GM12873 (cell line): Measurements from ENCODE around the gene ARRDC2.

Source experiments
- TF ChIP-seq, protein P1 (sequence below): IDR thresholded peaks from 2 replicates; pipeline ENCODE4 v1.5.1; 2012; ENCODE audit warnings: low read depth, mild to moderate bottlenecking, moderate library complexity, low read length, control low read depth; ENCODE audit not compliant: insufficient read depth; ENCODE audit errors: missing control alignments

Gene ARRDC2

DNA sequence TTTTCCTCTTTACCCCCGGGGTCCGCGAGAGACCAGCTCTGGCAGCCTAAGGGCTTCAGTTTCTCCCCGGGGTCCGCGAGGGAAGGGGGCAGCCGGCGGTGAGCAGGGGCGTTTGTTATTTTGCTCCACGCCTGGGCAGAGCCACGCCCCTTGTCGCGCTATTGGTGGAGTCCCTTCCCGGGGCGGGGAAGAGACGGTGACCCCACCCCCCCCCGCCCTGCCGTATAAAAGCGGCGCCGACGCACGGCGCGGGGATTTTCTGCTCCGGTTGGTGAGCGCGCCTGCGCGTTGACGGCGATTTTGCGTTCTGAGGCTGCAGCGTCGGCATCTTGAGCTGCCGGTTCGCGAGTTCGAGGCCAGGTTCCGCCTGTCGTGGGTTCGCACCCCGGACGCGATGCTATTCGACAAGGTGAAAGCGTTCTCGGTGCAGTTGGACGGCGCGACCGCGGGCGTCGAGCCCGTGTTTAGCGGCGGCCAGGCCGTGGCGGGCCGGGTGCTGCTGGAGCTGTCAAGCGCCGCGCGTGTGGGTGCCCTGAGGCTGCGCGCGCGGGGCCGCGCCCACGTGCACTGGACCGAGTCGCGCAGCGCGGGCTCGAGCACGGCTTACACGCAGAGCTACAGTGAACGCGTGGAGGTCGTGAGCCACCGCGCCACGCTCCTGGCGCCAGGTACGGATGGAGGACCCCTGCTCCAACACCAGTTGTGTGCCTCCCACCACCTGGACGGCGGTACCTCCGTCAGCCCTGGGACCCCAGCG is at the start of gene ARRDC2:
ARRDC2 (plus strand) TSS at position 254 of the 757 bp plus-strand sequence; CDS start at position 395, 141 bp downstream.
- TF ChIP-seq, protein P1, sequence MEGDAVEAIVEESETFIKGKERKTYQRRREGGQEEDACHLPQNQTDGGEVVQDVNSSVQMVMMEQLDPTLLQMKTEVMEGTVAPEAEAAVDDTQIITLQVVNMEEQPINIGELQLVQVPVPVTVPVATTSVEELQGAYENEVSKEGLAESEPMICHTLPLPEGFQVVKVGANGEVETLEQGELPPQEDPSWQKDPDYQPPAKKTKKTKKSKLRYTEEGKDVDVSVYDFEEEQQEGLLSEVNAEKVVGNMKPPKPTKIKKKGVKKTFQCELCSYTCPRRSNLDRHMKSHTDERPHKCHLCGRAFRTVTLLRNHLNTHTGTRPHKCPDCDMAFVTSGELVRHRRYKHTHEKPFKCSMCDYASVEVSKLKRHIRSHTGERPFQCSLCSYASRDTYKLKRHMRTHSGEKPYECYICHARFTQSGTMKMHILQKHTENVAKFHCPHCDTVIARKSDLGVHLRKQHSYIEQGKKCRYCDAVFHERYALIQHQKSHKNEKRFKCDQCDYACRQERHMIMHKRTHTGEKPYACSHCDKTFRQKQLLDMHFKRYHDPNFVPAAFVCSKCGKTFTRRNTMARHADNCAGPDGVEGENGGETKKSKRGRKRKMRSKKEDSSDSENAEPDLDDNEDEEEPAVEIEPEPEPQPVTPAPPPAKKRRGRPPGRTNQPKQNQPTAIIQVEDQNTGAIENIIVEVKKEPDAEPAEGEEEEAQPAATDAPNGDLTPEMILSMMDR, result no peak

DNA sequence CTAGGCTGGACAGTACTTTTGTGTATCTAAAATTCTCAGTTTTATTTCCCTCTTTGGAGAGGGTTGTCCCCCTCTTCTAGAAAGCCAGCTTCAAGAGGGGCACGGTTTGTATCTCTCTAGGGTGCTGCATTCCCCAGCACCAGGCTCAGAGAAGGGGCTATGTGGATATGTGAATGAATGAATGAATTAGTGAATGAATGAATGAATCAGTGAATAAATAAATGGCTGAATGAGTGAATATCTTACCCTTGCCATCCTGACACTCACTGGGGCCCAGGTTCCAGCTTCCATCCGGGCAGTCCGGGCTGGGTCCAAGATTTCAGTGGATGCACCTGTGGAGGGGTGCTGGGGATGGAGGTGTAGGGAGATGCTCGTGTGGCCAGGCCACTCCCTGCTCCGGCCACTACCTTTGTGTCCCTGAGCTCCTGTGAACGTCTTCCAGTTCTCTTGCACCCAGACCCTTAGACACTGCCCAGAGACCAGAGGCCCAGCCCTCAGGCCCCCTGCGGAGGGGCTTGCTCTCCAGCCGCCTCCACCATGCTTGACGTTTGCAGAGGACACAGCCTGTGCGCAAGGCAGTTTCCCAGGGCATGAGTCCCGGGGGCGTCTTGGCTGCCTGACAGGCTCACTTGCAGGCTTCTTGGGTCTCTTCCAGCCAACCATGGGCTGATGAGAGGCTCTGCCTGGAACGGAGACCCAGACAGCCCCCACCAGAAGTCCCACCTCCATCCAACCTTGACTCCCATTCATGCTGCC is 43.9 kb upstream of the ARRDC2 start:
- TF ChIP-seq, protein P1, result no peak

DNA sequence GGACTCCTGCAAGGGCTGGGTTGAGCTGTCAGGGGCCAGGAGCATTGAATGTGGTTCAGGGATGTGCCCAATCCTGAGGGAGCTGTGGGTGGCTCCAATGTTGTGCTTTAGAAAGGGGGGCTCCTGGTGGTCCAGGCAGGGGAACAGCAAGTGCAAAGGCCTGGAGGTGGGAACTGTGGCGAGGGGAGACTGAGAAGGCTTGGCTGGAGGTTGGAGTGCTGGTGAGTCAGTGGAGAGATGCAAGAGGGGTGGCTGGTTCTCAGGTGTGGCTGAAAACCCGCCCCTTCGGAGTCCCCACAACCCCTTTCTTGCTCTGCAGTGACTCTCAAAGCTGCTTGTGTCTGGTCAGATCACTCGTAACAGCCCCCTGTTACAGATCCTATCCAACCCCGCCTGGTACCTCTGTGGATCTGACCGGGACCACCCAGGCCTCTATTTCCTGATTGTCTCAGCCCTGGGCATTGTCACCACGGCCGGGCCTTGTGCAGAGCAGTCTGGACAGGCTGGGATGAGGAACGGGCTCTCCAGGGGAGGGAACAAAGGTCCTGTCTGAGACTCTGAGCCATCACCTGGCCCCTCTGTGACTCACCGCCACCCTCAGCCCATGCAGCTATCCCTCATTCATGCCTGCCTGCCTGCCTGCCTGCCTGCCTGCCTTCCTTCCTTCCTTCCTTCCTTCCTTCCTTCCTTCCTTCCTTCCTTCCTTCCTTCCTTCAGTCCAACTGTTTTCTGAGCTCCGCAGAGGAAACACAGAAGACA is 42.4 kb upstream of the ARRDC2 start:
- TF ChIP-seq, protein P1, result no peak

DNA sequence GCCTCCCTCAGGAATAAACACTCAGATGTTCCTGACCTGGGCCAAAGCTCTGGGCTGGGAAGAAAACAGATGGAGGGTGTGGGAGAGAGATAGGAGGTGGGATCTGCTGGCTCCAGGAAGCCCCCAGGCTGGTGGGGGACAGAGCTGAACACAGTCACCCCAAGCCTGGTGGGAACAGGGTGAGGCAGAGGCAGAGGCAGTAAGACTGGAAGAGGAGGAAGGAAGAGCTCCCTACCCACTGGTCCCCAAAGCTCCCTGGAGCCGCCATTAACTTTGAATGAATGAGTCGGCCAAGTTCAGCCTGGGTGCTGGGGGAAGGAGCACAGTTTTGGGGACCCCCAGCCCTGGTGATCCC is 41.9 kb upstream of the ARRDC2 start:
- TF ChIP-seq, protein P1, result no peak

DNA sequence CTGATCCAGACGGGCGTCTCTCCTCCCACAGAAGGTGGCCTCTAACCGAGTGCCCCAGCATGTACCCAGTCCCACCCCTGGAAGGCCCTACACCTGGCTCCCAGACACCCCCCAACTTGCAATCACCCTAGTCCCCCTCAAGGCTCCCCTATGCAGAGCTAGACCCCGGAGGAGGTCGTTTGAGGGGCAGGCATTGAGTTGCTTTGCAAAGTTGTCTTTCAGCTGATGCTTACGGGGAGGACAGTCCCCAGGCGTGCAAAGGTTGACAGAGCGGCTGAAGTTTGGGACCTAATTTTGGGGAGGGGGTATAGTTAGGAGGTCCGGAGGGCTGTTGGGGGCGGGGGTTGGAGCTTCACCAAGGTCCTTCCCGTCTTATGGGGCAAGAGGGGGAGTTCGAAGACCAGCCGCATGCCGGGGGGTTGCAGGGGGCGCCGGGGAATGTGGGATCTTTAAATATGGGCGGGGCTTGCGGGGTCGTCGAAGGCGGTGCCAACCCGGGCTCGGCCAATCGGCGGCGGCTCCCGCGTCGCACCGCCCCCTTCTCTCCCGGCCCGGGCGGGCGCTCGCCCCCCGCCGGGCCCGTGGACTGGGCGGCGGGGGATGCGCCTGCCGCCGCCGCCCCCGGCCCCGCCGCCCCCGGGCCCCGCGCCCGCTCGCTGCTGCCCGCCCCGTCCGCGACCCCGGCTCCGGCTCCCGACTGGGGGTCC is 41.3 kb upstream of the ARRDC2 start, which contains the start of gene KCNN1:
KCNN1 (plus strand) TSS at position 558 of the 707 bp plus-strand sequence. CDS start 6,782 bp downstream, outside the sequence.
- TF ChIP-seq, protein P1, result no peak

DNA sequence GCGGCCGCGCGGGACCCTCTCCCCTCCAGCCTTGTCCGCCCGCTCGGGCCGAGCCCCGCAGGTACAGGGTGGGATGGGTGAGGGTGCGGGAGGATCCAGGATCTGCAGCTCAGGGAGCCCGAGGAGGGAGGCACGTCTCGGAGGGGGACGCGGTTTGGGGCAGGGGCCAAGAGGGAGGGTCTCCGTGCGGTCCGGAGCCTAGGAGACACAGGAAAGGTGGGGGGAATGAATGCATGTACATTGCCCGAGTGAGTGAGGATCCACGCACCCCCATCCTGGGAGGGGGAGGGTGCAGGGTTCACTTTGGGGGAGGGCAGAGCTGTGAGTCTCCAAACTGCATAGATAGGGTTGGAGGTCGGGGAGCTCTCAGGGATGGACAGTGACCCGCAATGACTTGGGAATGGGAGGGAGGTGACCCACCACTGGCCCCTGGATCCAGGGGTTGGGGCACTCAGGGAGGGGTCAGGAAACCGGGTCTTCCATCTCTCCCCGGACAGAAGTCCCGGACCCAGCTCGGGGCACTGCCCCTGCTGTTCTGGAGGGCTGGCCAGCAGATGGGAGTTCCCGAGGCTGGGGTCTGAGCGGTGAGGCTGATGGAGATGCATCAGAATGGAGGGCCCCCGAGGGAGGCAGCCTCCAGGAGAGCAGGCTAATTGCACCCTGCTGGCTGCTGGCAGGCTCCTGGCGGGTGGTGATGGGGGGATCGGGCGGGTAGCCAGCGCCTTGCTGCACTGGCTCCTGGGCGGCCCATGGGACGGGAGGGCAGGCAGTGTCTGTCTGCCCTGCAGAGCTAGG is 40.5 kb upstream of the ARRDC2 start:
- TF ChIP-seq, protein P1, result no peak
